Measurements from ENCODE around the gene C17orf50.

GRCh38 chr17:35790841-35791240 is 30.2 kb downstream of the C17orf50 start:
- TF ChIP-seq CTCF (IDR thresholded peaks at IDR 0.05) (no peak), CHD2 (IDR thresholded peaks at IDR 0.05; ENCODE audit: low read length, partially characterized antibody) (no peak), PHF8 (IDR thresholded peaks at IDR 0.05; ENCODE audit: borderline replicate concordance, low read depth) (no peak), MAX (IDR thresholded peaks at IDR 0.05) (no peak), SMC3 (IDR thresholded peaks at IDR 0.05) (no peak), ELK1 (IDR thresholded peaks at IDR 0.05; ENCODE audit: low read depth, low read length) (no peak), EP300 (IDR thresholded peaks at IDR 0.05) (no peak), CBX8 (IDR thresholded peaks at IDR 0.05) (no peak), ZC3H11A (IDR thresholded peaks at IDR 0.05) (no peak), POLR2A (IDR thresholded peaks at IDR 0.05; ENCODE audit: low read length) (no peak), PBX3 (IDR thresholded peaks at IDR 0.05) (no peak), CEBPB (IDR thresholded peaks at IDR 0.05) (no peak), EHMT2 (IDR thresholded peaks at IDR 0.05; ENCODE audit: low read depth) (no peak), HDAC2 (IDR thresholded peaks at IDR 0.05) (no peak)

All from A549 (cell line).